Mesendoderm (in vitro differentiated cells): ENCODE data around the gene PCAT6.
"Not testable (repeated sequence)": the region's sequence is repeated elsewhere in the genome, so short reads cannot be mapped to it uniquely, and the experiment has no call there.

Experiments
- DNase-seq: peaks from one replicate; pipeline ENCODE4 v3.0.0; 2013
- H2AK5ac ChIP-seq: 2 replicates; pipeline ENCODE4 v1.6.1; 2013; ENCODE audit warnings: low read length, inconsistent platforms
- H2BK120ac ChIP-seq: 2 replicates; pipeline ENCODE4 v1.6.1; 2013; ENCODE audit warnings: low read depth, mild to moderate bottlenecking, low read length, moderate library complexity, mixed read lengths
- H2BK15ac ChIP-seq: replicated peaks from 2 replicates; pipeline ENCODE4 v1.6.1; 2013; ENCODE audit warnings: low read depth, mild to moderate bottlenecking, moderate library complexity
- H2BK5ac ChIP-seq: 2 replicates; pipeline ENCODE4 v1.6.1; 2013; ENCODE audit warnings: low read length, inconsistent platforms
- H3K18ac ChIP-seq: 2 replicates; pipeline ENCODE4 v1.6.1; 2013; ENCODE audit warnings: mild to moderate bottlenecking, low read length, mixed read lengths
- H3K23ac ChIP-seq: one replicate; pipeline ENCODE4 v1.6.1; 2013; ENCODE audit warnings: low read length
- H3K27ac ChIP-seq: 2 replicates; pipeline ENCODE4 v1.5.1; 2013; ENCODE audit warnings: low read depth, mild to moderate bottlenecking, inconsistent platforms, low read length, moderate library complexity
- H3K27me3 ChIP-seq: 2 replicates; pipeline ENCODE4 v1.6.1; 2013; ENCODE audit warnings: low read length, control low read depth, mild to moderate bottlenecking, inconsistent platforms; ENCODE audit not compliant: insufficient read depth, poor library complexity
- H3K36me3 ChIP-seq: 2 replicates; pipeline ENCODE4 v1.6.1; 2013; ENCODE audit warnings: low read length, inconsistent platforms; ENCODE audit not compliant: control insufficient read depth, insufficient read depth
- H3K4ac ChIP-seq: one replicate; pipeline ENCODE4 v1.6.1; 2013; ENCODE audit warnings: low read depth, mild to moderate bottlenecking, low read length, moderate library complexity
- H3K4me1 ChIP-seq: 2 replicates; pipeline ENCODE4 v1.6.1; 2013; ENCODE audit warnings: low read depth, low read length, inconsistent platforms; ENCODE audit not compliant: control insufficient read depth
- H3K4me2 ChIP-seq: 2 replicates; pipeline ENCODE4 v1.6.1; 2013; ENCODE audit warnings: low read length
- H3K4me3 ChIP-seq: 2 replicates; pipeline ENCODE4 v1.5.1; 2013; ENCODE audit warnings: mild to moderate bottlenecking, low read length
- H3K56ac ChIP-seq: one replicate; pipeline ENCODE4 v1.6.1; 2013; ENCODE audit warnings: low read length
- H3K79me1 ChIP-seq: 2 replicates; pipeline ENCODE4 v1.6.1; 2013; ENCODE audit warnings: low read length, inconsistent platforms
- H3K79me2 ChIP-seq: 2 replicates; pipeline ENCODE4 v1.6.1; 2013; ENCODE audit warnings: mild to moderate bottlenecking, low read length; ENCODE audit not compliant: control insufficient read depth, insufficient read depth
- H3K9ac ChIP-seq: 2 replicates; pipeline ENCODE4 v1.6.1; 2013; ENCODE audit warnings: low read length, inconsistent platforms
- H4K5ac ChIP-seq: one replicate; pipeline ENCODE4 v1.6.1; 2013; ENCODE audit warnings: low read length
- H4K8ac ChIP-seq: one replicate; pipeline ENCODE4 v1.6.1; 2013; ENCODE audit warnings: low read depth, mild to moderate bottlenecking, control low read depth, low read length, moderate library complexity
- WGBS: extraction: QIAGEN DNeasy Blood & Tissue Kit; methylation state at CpG from one replicate; pipeline ENCODE4 v1.1.7; 2013; ENCODE audit warnings: low lambda C conversion rate, missing lambda C conversion rate; ENCODE audit not compliant: insufficient coverage; ENCODE audit errors: extremely low coverage; 5-methylcytosine and 5-hydroxymethylcytosine counted together

The PCAT6 gene

GRCh38 chr1:202815120-202815519, 4.4 kb downstream of the PCAT6 start:
- H2BK15ac ChIP-seq, result no peak overlapping the region
- no peak overlapping the region for H4K8ac ChIP-seq
- H3K56ac ChIP-seq, result no peak overlapping the region
- H3K9ac ChIP-seq, result no peak overlapping the region
- no peak overlapping the region for H2BK120ac ChIP-seq
- no peak overlapping the region for H4K5ac ChIP-seq
- H3K4me1 ChIP-seq, result no peaks in the 10 kb centered on the region
- H3K4me2 ChIP-seq, result no peak overlapping the region
- no peak overlapping the region for H2AK5ac ChIP-seq
- H2BK5ac ChIP-seq, result no peak overlapping the region
- H3K79me2 ChIP-seq, result no peaks in the 10 kb centered on the region
- no peaks in the 10 kb centered on the region for H3K79me1 ChIP-seq
- H3K18ac ChIP-seq, result no peak overlapping the region
- WGBS, result no CpG with 5 or more reads among the region's 10 CpGs
- H3K23ac ChIP-seq, result no peak overlapping the region
- H3K27me3 ChIP-seq, result no peaks in the 10 kb centered on the region
- no peaks in the 10 kb centered on the region for H3K36me3 ChIP-seq
- H3K4ac ChIP-seq, result no peak overlapping the region
- H3K27ac ChIP-seq, result no peak overlapping the region
- DNase-seq, result no peak
- H3K4me3 ChIP-seq, result no peak overlapping the region

DNA sequence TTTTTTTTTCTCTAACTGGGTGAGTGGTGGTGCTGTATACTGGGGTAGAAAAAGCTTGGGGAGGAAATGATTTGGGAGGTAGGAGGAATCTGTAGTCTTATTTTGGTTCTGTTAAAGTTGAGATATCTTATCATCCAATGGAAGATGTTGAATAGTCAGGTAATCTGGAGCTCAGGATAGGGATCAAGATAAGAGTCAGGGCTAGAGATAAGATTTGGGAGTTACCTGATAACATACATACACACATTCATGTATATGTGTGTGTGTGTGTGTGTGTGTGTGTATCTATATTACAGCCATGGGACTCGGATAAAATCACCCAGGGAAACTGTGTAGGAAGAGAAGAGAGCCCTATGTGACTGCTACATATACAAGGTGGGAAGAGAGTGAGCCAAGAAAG, 8.1 kb downstream of the PCAT6 start:
- Histone ChIP-seq H2BK15ac (no peak overlapping the region), H4K8ac (no peak overlapping the region), H2AK5ac (no peak overlapping the region), H3K9ac (no peak overlapping the region), H3K27me3 (no peaks in the 10 kb centered on the region), H3K23ac (no peak overlapping the region), H2BK5ac (no peak overlapping the region), H3K4me2 (no peak overlapping the region), H2BK120ac (no peak overlapping the region), H3K36me3 (no peaks in the 10 kb centered on the region), H4K5ac (no peak overlapping the region), H3K4ac (no peak overlapping the region), H3K4me1 (no peaks in the 10 kb centered on the region), H3K79me2 (no peaks in the 10 kb centered on the region), H3K4me3 (no peak overlapping the region), H3K27ac (no peak overlapping the region), H3K18ac (no peak overlapping the region), H3K79me1 (no peaks in the 10 kb centered on the region), H3K56ac (no peak overlapping the region)
- WGBS, result no CpG with 5 or more reads among the region's 1 CpG
- peak; percentile 86 for DNase-seq

- H3K4ac ChIP-seq, result no peak overlapping the region
- H3K27me3 ChIP-seq, result no peaks in the 10 kb centered on the region
- no peak overlapping the region for H3K23ac ChIP-seq
- no peak overlapping the region for H3K4me2 ChIP-seq
- WGBS, result no CpG with 5 or more reads among the region's 2 CpGs
- H3K79me2 ChIP-seq, result no peaks in the 10 kb centered on the region
- H2BK120ac ChIP-seq, result no peak overlapping the region
- H2BK15ac ChIP-seq, result no peak overlapping the region
- peak; percentile 66 for DNase-seq
- no peaks in the 10 kb centered on the region for H3K79me1 ChIP-seq
- no peak overlapping the region for H3K27ac ChIP-seq
- no peak overlapping the region for H3K56ac ChIP-seq
- no peak overlapping the region for H2AK5ac ChIP-seq
- H4K5ac ChIP-seq, result no peak overlapping the region
- no peak overlapping the region for H2BK5ac ChIP-seq
- no peaks in the 10 kb centered on the region for H3K4me1 ChIP-seq
- H4K8ac ChIP-seq, result no peak overlapping the region
- H3K9ac ChIP-seq, result no peak overlapping the region
- H3K18ac ChIP-seq, result no peak overlapping the region
- no peak overlapping the region for H3K4me3 ChIP-seq
- H3K36me3 ChIP-seq, result no peaks in the 10 kb centered on the region
These were observed 10.7 kb downstream of the PCAT6 start for GRCh38 chr1:202821467-202821866.

- Histone ChIP-seq H3K4me2 (no peak overlapping the region), H2BK15ac (no peak overlapping the region), H3K23ac (no peak overlapping the region), H3K27me3 (no peaks in the 10 kb centered on the region), H3K9ac (no peak overlapping the region), H4K5ac (no peak overlapping the region), H3K4me1 (no peaks in the 10 kb centered on the region), H3K56ac (no peak overlapping the region), H3K27ac (no peak overlapping the region), H3K36me3 (no peaks in the 10 kb centered on the region), H4K8ac (no peak overlapping the region), H3K18ac (no peak overlapping the region), H2BK5ac (no peak overlapping the region), H3K79me2 (no peaks in the 10 kb centered on the region), H3K4ac (no peak overlapping the region), H3K4me3 (no peak overlapping the region), H2BK120ac (no peak overlapping the region), H2AK5ac (no peak overlapping the region), H3K79me1 (no peaks in the 10 kb centered on the region)
- no CpG with 5 or more reads among the region's 7 CpGs for WGBS
- no peak for DNase-seq
These were observed 15.0 kb downstream of the PCAT6 start for GRCh38 chr1:202825748-202826147.

- not testable (repeated sequence) for H2AK5ac ChIP-seq, H3K27ac ChIP-seq, H3K36me3 ChIP-seq, H3K56ac ChIP-seq, H3K18ac ChIP-seq, H3K4me1 ChIP-seq, H2BK5ac ChIP-seq, H3K4me3 ChIP-seq, H3K23ac ChIP-seq, H2BK15ac ChIP-seq, H2BK120ac ChIP-seq, H3K9ac ChIP-seq, H3K27me3 ChIP-seq, DNase-seq, H3K79me1 ChIP-seq, H3K4me2 ChIP-seq, H4K8ac ChIP-seq, H3K4ac ChIP-seq, H4K5ac ChIP-seq, H3K79me2 ChIP-seq
- no CpG with 5 or more reads among the region's 9 CpGs for WGBS
These were observed 18.5 kb downstream of the PCAT6 start for GRCh38 chr1:202829223-202829622.

DNA sequence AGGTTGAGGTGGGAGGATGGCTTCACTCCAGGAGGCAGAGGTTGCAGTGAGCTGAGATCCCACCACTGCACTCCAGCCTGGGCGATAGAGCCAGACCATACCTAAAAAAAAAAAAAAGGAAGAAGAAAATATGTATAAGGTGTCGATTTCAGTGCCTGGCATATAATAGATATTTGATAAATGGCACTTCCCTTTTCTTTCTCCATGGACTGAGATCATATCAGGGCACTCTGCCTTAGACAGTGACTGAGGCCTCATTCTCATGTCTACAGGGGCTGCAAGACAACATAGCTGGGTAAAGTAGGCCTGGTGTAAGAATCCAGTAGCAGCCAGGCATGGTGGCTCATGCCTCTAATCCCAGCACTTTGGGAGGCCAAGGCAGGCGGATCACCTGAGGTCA, 21.2 kb downstream of the PCAT6 start:
- Histone ChIP-seq H3K23ac (no peak overlapping the region), H4K5ac (no peak overlapping the region), H3K4me3 (no peak overlapping the region), H3K79me2 (no peaks in the 10 kb centered on the region), H3K79me1 (no peaks in the 10 kb centered on the region), H2AK5ac (no peak overlapping the region), H3K27ac (no peak overlapping the region), H3K36me3 (no peaks in the 10 kb centered on the region), H3K27me3 (no peaks in the 10 kb centered on the region), H3K56ac (no peak overlapping the region), H2BK15ac (no peak overlapping the region), H2BK120ac (no peak overlapping the region), H3K9ac (no peak overlapping the region), H3K4me1 (peaks cover 4% of the 10 kb centered on the region), H3K4me2 (no peak overlapping the region), H3K4ac (no peak overlapping the region), H4K8ac (no peak overlapping the region), H2BK5ac (no peak overlapping the region), H3K18ac (no peak overlapping the region)
- no CpG with 5 or more reads among the region's 3 CpGs for WGBS
- no peak for DNase-seq
